PFSK-1 (cell line): ENCODE results near the gene SLC9A8.

Experiments used
- FOXP2 ChIP-seq: optimal IDR thresholded peaks from 2 replicates; pipeline ENCODE3; 2011; ENCODE audit warnings: borderline replicate concordance, control low read depth, inconsistent platforms; ENCODE audit not compliant: insufficient read depth; ENCODE audit errors: extremely low read length, extremely low read depth
- POLR2AphosphoS5 ChIP-seq: IDR thresholded peaks from 2 replicates; pipeline ENCODE4 v1.6.1; 2012; ENCODE audit warnings: low read depth, mild to moderate bottlenecking, control low read depth, low read length, moderate library complexity
- SIN3A ChIP-seq: IDR thresholded peaks from 2 replicates; pipeline ENCODE4 v1.6.1; 2012; ENCODE audit warnings: mild to moderate bottlenecking, low read length, moderate library complexity, borderline replicate concordance; ENCODE audit not compliant: insufficient read depth
- TAF1 ChIP-seq: IDR thresholded peaks from 2 replicates; pipeline ENCODE4 v1.6.1; 2012; ENCODE audit warnings: low read length, control low read depth, borderline replicate concordance; ENCODE audit not compliant: insufficient read depth
- TF ChIP-seq, protein P1 (sequence below), 2 experiments: IDR thresholded peaks; 2 replicates each; pipeline versions ENCODE4 v1.6.1 to v1.8.0; 2011 to 2012; ENCODE audit warnings: low read depth in 2 of 2, low read length in 2 of 2, control low read depth in 1 of 2, inconsistent platforms in 1 of 2, mild to moderate bottlenecking in 1 of 2, moderate library complexity in 1 of 2; ENCODE audit not compliant: insufficient read depth in 1 of 2

Gene SLC9A8

DNA sequence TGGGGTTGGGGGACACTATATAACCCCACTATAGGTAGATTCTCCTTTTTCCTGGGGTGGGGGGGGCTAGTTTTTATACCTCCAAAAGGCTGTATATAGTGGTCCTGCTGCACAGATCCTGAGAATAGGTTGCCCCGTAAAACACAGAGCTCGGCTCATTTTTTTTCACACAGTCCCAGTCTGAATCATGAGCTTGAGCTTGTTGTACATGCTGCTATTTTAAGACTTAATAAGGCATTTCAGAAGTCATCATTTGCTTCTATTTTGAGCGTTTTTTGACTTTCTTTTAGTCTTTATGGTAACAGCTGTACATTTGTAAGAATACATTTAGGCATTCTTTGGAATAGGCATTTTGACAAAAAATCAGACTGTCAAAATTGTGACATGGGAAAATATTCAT lies 30.5 kb downstream of the SLC9A8 start:
- TF ChIP-seq SIN3A, result no peak
- no peak for TF ChIP-seq FOXP2
- no peak for TF ChIP-seq POLR2AphosphoS5
- TF ChIP-seq TAF1, result no peak
- TF ChIP-seq, protein P1, sequence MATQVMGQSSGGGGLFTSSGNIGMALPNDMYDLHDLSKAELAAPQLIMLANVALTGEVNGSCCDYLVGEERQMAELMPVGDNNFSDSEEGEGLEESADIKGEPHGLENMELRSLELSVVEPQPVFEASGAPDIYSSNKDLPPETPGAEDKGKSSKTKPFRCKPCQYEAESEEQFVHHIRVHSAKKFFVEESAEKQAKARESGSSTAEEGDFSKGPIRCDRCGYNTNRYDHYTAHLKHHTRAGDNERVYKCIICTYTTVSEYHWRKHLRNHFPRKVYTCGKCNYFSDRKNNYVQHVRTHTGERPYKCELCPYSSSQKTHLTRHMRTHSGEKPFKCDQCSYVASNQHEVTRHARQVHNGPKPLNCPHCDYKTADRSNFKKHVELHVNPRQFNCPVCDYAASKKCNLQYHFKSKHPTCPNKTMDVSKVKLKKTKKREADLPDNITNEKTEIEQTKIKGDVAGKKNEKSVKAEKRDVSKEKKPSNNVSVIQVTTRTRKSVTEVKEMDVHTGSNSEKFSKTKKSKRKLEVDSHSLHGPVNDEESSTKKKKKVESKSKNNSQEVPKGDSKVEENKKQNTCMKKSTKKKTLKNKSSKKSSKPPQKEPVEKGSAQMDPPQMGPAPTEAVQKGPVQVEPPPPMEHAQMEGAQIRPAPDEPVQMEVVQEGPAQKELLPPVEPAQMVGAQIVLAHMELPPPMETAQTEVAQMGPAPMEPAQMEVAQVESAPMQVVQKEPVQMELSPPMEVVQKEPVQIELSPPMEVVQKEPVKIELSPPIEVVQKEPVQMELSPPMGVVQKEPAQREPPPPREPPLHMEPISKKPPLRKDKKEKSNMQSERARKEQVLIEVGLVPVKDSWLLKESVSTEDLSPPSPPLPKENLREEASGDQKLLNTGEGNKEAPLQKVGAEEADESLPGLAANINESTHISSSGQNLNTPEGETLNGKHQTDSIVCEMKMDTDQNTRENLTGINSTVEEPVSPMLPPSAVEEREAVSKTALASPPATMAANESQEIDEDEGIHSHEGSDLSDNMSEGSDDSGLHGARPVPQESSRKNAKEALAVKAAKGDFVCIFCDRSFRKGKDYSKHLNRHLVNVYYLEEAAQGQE (IDR thresholded peaks at IDR 0.05; ENCODE audit: insufficient read depth in 1 of 2, low read depth in 2 of 2, low read length in 2 of 2), result no peak

GRCh38 chr20:49843770-49844380 lies 31.2 kb downstream of the SLC9A8 start:
- TF ChIP-seq POLR2AphosphoS5 (no peak), TAF1 (no peak), SIN3A (no peak), FOXP2 (no peak)
- TF ChIP-seq, protein P1 (IDR thresholded peaks at IDR 0.05; ENCODE audit: insufficient read depth in 1 of 2, low read depth in 2 of 2, low read length in 2 of 2), result no peak

DNA sequence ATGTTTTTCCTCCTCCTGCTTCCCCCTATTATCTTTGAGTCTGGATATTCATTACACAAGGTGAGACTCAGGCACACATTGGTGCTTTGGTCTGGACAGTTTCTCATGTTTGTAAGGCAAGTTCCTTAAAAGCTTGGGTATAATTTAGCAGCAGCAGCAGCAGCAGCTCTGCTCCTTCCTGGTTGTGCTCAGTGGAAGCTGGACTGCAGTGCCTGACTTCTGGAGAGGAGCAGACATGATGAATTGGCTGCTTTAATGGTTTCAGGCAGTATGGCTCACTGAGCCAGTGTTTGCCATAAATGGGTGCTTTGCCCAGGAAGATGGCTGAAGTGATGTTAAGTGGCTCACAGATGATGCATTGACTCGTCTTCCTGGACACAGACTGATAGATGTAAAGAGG lies 32.4 kb downstream of the SLC9A8 start:
- TF ChIP-seq TAF1 (no peak), SIN3A (no peak), POLR2AphosphoS5 (no peak), FOXP2 (no peak)
- TF ChIP-seq, protein P1 (IDR thresholded peaks at IDR 0.05; ENCODE audit: insufficient read depth in 1 of 2, low read depth in 2 of 2, low read length in 2 of 2), result no peak

DNA sequence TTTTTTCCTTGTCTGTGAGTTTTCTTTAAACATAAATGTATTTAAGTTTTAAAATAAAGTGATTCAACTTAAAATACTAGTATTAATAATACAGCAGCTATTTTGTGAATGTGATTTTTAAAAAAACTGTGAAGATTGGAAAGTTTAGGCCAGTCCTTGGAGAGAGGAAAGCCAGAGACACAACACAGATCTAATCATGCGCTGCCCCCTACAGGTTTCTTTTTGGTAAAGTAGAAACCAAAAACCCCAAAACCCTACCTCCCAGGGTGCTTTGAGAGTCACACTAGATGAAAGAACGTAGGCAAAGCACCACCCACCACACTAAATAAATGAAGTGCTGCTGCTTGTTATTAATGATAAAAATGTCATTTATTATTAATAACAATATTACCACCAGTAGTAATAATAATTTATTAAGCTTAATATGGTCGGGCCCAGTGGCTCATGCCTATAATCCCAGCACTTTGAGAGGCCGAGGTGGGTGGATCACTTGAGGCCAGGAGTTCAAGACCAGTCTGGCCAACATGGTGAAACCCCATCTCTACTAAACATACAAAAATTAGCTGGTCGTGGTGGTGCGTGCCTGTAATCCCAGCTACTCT lies 33.7 kb downstream of the SLC9A8 start:
- TF ChIP-seq FOXP2 (no peak), SIN3A (no peak), POLR2AphosphoS5 (no peak), TAF1 (no peak)
- TF ChIP-seq, protein P1 (IDR thresholded peaks at IDR 0.05; ENCODE audit: insufficient read depth in 1 of 2, low read depth in 2 of 2, low read length in 2 of 2), result no peak
